ENCODE results near the gene CD48.

DNA sequence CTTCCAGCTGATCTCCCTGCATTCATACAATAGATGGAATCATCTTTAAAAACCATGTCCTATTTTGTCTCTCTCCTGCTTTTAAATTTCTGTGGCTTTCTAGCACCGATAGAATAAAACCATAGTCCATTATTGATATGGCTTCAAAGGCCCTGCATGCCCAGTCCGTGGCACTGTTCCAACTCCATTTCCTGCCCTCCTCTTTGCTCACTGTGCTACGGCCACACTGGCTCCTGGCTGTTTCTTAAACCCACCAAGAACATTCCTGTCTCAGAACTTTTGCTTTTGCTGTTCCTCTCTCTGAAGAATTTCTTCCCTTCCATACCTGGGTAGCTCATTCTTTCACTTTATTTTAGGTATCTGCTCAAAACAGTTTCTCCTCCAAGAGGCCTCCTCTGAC, 72.0 kb downstream of the CD48 start:
- no peak for TF ChIP-seq POLR2A (IDR thresholded peaks at IDR 0.05)
- TF ChIP-seq, protein P1, sequence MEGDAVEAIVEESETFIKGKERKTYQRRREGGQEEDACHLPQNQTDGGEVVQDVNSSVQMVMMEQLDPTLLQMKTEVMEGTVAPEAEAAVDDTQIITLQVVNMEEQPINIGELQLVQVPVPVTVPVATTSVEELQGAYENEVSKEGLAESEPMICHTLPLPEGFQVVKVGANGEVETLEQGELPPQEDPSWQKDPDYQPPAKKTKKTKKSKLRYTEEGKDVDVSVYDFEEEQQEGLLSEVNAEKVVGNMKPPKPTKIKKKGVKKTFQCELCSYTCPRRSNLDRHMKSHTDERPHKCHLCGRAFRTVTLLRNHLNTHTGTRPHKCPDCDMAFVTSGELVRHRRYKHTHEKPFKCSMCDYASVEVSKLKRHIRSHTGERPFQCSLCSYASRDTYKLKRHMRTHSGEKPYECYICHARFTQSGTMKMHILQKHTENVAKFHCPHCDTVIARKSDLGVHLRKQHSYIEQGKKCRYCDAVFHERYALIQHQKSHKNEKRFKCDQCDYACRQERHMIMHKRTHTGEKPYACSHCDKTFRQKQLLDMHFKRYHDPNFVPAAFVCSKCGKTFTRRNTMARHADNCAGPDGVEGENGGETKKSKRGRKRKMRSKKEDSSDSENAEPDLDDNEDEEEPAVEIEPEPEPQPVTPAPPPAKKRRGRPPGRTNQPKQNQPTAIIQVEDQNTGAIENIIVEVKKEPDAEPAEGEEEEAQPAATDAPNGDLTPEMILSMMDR (IDR thresholded peaks at IDR 0.05), result no peak
- TF ChIP-seq POLR2AphosphoS5 (IDR thresholded peaks at IDR 0.05), result no peak
